Putamen (tissue), 1 donor: ENCODE measurements around the gene C4orf50.
"Not testable (repeated sequence)": the region's sequence is repeated elsewhere in the genome, so short reads cannot be mapped to it uniquely, and the experiment has no call there.

ENCODE experiments used
- DNase-seq: peaks from one replicate; pipeline ENCODE4 v3.0.0-alpha.2; 2016; ENCODE audit warnings: low spot score

C4orf50 gene

GRCh38 chr4:5969336-5969735, 48.9 kb downstream of the C4orf50 start:
- DNase-seq, result no peak

GRCh38 chr4:5968246-5968645, 50.0 kb downstream of the C4orf50 start:
- no peak for DNase-seq

DNA sequence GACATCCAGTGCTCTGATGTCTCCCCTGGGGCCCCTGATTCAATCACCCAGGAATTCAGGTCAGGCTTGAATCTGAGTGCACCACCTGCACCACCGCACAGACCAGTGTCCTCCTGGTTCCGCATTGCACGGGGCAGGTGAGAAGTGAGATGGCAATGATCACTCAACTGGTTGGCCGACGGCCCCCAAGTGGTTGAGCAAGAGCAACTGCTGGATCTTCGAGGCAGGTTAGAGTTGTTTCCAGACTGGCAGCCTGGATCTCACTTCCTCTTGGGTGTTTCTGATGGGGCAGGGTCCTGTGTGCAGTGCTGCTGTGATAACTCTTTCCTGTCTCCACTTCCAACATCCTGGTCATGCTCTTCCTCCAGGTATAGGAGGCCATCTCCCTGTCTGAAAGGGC, 50.4 kb downstream of the C4orf50 start:
- DNase-seq, result no peak

DNA sequence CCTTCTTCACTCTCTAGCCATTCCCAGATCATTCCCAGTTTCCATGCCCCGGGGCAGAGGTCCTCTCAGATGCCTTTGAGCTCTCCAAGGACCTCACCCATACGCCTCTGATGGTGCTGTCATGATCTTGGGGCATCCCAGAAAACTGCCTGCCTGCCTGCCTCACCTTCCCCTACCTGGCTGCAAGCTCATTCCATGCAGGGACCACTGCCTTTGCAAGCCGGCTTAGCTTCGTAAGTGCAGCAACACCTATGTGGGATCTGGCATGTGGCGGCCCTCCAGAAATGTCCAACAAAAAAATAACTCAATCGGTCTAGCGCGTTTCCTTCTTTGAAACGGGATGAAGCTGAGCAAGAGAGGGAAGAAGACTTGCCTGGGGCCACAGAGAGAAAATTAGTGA, 53.0 kb downstream of the C4orf50 start:
- DNase-seq, result no peak

DNA sequence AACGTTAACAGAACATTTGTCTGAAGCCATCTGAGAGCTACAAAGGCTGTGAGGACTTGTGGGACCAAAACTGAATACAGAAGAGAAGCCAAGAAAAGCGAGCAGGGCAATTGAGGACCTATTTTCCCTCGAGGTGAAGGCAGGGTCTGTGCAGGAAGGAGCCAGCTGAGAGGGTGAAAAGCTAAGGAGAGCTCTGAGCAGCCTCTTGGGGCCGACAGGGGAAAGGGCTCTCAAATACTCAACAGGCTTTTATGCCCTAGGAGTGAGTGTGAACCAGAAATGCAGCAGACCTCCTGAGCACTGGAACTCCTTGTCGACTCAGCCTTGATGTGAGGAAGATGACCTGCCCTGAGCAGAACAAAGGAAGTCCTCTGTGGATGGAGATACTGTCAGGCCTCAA, 54.2 kb downstream of the C4orf50 start:
- DNase-seq, result no peak

- no peak for DNase-seq
Observed at GRCh38 chr4:5963611-5964010, 54.6 kb downstream of the C4orf50 start.

DNA sequence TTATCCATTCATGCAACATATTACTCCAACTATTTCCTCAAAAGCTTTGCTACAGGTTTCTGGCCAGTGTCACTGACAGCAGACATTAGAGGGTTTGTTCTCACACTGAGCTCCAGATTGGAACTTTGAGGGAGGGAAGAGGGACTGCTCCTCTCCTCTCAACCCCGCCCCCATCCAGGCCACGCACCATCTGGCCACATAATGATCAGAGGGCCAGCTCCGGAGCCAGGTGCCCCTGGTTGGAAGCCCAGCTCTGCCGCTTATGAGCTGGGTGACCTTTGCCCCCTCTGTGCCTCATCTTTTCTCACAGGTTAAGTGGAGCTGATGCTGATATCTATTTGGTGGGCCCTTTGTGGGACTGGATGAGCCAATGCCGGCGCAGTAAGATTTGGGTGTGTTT, 55.8 kb downstream of the C4orf50 start:
- no peak for DNase-seq

DNA sequence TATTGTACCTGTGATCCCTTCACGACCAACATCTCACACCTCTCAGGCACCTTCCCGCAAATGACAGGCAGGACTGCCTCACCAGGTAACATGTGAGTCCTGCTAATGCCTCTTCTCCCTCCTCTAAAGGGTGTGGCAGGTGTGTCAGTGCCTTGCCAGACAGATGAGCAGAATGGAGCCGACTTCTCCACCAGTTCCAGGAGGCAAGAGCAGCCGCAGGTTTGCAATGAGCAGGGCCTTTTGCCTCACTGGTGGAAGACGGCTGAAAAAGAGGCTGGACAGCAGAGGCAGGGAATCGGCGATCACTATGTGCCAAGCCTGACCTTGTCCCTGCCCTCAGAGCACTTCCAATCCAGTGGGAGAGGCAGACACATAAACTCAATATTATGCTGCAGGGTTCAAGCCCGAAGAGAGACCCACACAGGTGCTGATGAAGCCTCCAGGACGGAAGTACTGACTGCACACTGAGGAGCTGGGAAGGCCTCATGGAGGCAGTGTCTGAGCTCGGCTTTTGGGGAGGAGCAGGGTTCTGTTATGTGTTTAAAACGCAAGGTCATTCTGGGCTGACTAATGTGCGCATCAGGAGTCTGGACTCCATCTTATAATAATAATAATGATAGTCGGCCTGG, 57.9 kb downstream of the C4orf50 start:
- DNase-seq, result no peak

GRCh38 chr4:5959211-5959982, 58.8 kb downstream of the C4orf50 start:
- no peak for DNase-seq

GRCh38 chr4:5958199-5958735, 60.0 kb downstream of the C4orf50 start:
- no peak for DNase-seq

DNA sequence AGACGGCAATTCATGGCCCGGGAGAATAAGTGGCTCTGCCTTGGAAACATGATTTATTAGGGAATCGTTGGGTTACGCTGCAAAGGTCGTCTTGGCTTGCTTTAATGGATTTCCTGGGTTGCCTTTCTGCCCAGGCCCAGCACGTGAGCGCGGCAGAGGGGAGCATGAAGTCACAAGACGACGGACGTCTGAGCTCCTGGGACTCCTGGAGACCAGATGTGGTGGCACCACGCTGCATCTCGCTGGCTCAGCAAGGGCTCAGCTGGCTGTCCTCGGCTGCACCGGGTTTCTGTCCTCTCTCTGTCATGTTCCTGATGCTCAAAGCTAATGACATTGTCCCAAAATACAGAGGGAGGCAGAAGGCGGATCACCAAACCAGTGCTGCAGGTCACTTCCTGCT, 61.2 kb downstream of the C4orf50 start:
- DNase-seq, result no peak

GRCh38 chr4:5956285-5957021, 61.8 kb downstream of the C4orf50 start:
- DNase-seq, result no peak

- no peak for DNase-seq
Observed at GRCh38 chr4:5955856-5956255, 62.4 kb downstream of the C4orf50 start.

DNA sequence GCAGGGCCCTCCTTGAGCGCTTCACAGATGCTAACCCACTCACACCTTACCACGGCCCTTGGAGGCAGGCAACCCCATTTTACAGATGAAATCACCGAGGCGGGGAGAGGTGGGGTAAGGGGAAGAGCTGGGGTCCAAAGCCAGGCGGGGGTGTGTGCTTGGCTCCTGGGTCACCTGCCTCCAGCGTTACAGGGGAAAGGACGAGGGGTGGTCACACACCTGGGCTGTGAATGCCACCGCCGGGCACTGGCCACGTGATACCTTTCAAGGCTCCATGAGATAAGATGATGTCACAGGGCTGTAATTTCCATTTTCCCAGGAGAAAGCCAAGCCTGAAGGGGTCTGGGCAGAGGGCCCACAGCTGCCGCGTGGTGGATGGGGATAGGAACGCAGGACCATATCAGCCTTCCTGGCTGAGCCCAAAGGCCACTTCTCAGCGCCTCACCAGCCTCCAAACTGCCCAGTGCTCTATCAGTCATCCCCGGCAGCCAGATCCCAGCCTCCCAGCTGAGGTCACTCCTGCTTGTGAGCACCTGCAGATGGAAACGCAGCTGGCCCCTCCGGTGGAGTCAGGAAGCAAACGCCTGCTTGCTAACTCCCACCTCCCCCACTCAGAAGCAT, 62.9 kb downstream of the C4orf50 start:
- no peak for DNase-seq

DNA sequence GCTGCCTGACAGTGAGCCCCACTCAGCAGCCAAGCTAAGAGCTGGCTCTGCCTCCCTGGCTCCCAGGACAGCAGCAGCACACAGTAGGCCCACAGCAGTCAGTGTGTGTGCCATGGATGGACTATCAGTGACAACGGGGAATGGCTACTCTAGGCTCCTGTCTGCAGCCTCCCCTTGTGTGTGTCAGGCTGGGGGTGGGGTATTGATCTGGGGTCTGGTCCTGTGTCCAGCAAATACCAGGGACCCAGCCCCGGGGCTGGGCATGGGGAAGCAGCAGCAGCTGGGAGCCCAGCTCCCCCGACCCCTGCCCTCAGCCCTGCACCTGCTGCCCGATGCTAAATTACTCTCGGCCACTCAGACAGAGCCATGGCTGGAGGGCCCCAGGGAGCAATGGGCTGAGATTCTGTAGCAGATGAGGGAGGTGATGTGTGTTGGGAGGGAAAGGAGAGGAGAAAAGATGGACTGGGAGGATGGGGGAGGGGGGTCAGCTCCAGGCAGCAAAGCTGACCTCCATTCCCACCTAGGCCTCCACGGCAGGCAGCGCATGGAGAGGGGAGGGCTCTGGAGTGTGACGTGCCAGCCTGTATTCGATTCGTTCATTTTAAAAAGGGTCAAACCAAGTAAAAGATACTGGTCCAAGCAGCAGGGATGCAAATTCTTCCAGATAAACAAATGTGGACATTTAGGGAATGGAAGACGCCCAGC, 64.0 kb downstream of the C4orf50 start:
- no peak for DNase-seq

- no peak for DNase-seq
Observed at GRCh38 chr4:5952975-5953951, 65.0 kb downstream of the C4orf50 start.

DNA sequence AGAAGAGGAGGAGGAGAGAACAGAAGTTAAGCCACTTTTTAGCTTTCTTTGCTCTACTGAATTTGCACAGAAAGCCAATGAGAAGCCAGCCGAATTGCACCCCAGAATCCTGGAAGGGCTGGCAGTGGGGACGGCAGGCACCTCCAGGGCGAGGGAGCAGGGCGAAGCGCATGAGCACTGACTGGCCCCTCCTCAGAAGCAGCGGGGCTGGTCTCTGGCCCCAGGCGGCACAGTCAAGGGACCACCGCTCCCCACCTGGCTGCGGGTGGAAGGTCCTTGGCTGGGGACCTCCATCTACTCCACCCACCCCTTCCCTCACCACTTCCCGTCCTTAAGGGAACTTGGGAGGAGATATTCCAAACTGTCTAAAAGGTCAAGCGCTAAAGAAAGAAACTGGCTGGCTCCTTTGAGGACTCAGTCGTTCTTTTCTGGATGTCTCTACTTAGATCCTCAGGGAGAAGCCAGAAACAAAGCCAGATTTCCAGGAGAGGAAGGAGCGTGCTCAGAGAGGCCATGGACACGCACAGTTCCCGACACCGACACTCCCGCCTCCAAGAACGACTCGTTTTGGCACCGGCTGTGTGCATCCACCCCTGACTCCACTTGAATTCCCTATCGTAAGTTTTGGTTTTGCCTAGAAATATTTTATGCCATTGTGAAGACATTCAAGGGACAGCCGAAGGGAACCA, 65.8 kb downstream of the C4orf50 start:
- DNase-seq, result no peak

DNA sequence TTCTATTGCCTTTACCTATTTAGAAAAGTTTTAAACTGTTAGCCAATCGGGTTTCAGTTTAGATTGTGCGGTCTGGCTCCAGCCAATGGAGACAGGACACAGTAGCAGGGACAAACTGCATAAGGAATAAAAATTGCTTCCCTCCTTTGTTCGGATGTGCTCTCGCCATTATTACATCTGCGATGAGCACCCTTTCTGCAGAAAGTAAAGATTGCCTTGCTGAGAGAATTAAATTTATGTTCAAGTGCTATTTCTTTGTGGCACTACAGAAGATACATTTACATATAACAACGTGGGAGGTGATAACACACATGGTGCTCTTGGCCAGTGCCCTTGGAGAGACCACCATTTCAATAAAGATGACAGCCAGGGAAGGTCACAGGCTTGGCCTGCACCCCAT, 71.6 kb downstream of the C4orf50 start:
- DNase-seq, result not testable (repeated sequence)

GRCh38 chr4:5945936-5946335, 72.3 kb downstream of the C4orf50 start:
- no peak for DNase-seq

DNA sequence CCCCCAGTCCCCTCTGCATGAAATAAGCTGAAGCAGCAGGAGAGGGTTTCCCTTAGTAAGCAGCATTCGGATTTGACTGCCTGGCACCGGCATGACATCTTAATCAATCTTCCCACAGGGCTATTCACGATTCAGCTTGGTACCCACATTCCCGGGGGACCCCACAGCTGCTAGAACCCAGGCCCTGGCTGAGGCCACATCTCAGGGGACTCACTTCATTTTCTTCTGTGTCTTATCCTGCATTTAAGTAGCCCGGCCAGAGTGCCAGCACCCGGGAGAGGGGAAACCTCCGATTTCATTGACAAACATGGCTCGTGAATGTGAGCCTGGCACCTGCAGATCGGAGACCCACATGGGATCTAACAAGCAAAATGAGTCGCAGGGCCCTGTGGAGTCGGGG, 73.1 kb downstream of the C4orf50 start:
- no peak for DNase-seq
